HG03139 (cell line): ENCODE data around the gene GRIK1.

Experiments
- ATAC-seq: cut with Tn5 transposase; IDR thresholded peaks from one replicate; pipeline ENCODE4 v1.9.1; 2021; ENCODE audit not compliant: unreplicated experiment

GRIK1 gene

GRCh38 chr21:29675451-29675850 is 264.3 kb downstream of the GRIK1 start:
- no peak for ATAC-seq

- ATAC-seq, result no peak
Observed at GRCh38 chr21:29674343-29674742, 265.5 kb downstream of the GRIK1 start.

GRCh38 chr21:29673096-29673610 is 266.6 kb downstream of the GRIK1 start:
- no peak for ATAC-seq

- ATAC-seq, result no peak
Observed at GRCh38 chr21:29671728-29672127, 268.1 kb downstream of the GRIK1 start.

GRCh38 chr21:29670228-29670627 is 269.6 kb downstream of the GRIK1 start:
- ATAC-seq, result no peak

- no peak for ATAC-seq
Observed at GRCh38 chr21:29669416-29669815, 270.4 kb downstream of the GRIK1 start.

- no peak for ATAC-seq
Observed at GRCh38 chr21:29667651-29668050, 272.1 kb downstream of the GRIK1 start.

GRCh38 chr21:29664615-29665014 is 275.2 kb downstream of the GRIK1 start:
- ATAC-seq, result no peak

GRCh38 chr21:29661672-29662442 is 277.9 kb downstream of the GRIK1 start:
- no peak for ATAC-seq

GRCh38 chr21:29660047-29660720 is 279.6 kb downstream of the GRIK1 start:
- ATAC-seq, result no peak

- no peak for ATAC-seq
Observed at GRCh38 chr21:29658934-29659203, 280.9 kb downstream of the GRIK1 start.

GRCh38 chr21:29658177-29658933 is 281.4 kb downstream of the GRIK1 start:
- ATAC-seq, result no peak

GRCh38 chr21:29657240-29657989 is 282.4 kb downstream of the GRIK1 start:
- ATAC-seq, result no peak

GRCh38 chr21:29656504-29657239 is 283.1 kb downstream of the GRIK1 start:
- ATAC-seq, result no peak

GRCh38 chr21:29655577-29655976 is 284.2 kb downstream of the GRIK1 start:
- no peak for ATAC-seq

GRCh38 chr21:29654855-29655254 is 284.9 kb downstream of the GRIK1 start:
- ATAC-seq, result no peak

- no peak for ATAC-seq
Observed at GRCh38 chr21:29654203-29654602, 285.6 kb downstream of the GRIK1 start.

- no peak for ATAC-seq
Observed at GRCh38 chr21:29650523-29651022, 289.2 kb downstream of the GRIK1 start.

GRCh38 chr21:29649406-29649814 is 290.4 kb downstream of the GRIK1 start:
- ATAC-seq, result no peak

GRCh38 chr21:29648710-29649240 is 291.0 kb downstream of the GRIK1 start:
- no peak for ATAC-seq
